Activated gamma-delta T cell treated with Interleukin-2 at 50 U/mL for 16 hours (primary cell): ENCODE data around the gene CORO2A.
"Not testable (repeated sequence)": the region's sequence is repeated elsewhere in the genome, so short reads cannot be mapped to it uniquely, and the experiment has no call there.

ENCODE experiments used
- DNase-seq: peaks from one replicate; pipeline ENCODE4 v3.0.0-alpha.2; 2020

Gene CORO2A

DNA sequence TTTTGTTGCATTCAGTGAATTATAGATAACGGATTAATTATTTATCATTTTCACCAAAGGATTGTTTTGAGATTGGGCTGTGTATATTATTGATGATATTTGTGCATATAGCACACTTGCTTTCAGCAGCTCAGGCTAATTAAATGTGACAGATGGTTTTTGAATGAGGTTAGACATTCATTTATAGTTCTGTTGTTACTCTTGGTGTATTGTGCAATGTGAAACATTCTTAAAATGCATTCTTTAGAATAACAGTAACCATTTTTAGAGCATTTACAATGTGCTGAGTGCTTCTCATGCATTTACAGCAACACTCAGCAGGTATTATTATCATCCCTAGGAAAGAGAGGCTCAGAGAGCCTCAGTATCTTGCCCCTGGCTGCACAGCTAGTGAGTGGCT, 112.1 kb downstream of the CORO2A start:
- DNase-seq = no peak

DNA sequence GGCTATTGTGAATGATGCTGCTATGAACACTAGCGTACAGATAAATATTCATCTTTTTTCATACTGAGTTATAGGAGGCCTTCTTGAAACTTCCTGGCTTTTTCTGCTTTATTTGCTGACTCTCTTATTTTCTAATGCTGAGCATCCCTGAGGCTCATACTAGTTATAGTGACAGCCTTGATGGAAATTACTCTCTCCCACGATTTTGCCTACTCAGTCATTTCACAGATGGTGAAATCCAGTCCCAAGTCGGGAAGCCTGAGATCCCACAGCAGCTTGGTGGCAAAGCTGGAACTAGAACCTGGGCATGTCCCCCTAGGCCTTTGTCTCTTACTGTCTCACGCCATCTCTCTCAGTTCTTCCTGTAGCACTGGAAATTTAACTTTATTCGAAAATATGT, 113.5 kb downstream of the CORO2A start:
- DNase-seq = no peak

DNA sequence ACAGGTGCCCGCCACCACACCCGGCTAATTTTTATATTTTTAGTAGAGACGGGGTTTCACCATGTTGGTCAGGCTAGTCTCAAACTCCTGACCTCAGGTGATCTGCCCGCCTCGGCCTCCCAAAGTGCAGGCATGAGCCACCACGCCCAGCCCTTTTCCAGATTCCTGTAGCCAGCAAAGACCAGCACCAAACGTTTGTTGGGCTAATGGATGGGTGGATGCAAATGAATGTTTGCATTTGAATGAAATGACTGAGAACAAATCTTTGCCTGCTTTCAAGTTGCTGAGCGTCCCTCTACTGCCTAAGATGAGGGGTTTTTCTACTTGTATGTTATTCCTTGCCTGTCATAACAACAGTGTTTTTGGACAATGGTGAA, 115.9 kb downstream of the CORO2A start:
- DNase-seq = not testable (repeated sequence)

DNA sequence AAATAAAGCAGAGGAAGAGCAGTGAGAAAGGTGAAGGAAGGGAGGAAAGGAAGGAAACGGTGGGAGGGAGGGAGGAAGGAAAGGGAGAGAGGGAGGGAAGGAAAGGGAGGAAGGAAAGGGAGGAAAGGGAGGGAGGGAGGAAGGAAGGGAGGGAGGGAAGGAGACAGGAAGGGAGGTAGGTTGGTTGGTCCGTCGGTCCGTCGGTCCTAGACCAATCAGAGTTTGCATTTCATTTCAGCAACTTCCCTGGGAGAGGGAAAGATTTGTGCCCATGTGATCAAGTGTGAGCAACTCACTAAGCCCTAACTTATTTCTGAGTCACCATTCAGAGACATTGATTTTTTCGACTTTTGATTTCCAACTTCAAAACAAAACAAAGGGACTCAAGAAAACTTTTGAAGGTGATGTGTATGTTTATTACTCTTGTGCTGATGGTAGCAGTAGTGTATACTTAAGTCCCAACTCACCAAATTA, 117.1 kb downstream of the CORO2A start:
- DNase-seq = no peak

DNA sequence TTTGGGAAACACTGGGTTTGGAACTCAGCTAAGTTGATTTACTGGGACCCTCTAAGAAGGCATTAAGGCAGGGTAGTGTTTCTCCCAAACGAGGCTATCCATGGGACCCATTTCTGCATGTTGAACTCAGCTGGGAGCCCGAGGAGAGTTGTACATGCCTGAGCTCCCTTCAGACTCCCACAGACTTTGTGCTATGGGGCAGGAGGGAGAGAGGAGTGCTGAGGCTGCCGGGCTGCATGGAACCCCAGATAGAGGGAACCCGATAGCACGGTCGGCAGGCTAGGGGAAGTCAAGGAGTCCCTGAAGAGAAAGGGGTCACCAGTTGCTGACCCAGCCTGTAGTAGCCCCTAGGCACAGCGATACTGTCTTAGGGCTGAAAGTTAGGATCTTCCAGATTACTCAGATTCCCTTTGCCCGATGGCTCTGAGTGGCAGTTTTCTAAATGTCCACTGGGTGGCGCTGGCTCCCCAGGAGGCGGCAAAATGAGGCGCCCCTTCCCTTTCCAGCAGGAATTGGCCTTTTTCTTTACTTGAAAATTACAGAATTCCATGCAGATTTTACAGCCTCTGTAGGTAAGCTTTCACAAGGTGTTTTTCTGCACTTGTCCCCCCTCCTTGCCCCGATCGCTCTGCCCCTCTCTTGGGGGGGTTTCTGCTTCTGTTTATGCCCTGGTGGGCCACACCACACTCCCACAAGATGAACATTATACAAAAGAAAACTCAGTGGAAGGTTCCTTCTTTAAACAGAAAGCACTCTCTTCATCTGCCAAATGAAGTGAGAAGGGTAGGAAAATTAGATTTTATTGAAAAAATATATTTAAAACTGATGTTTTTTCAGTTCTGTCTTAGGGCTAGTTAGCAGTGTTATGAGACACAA, 118.1 kb downstream of the CORO2A start:
- DNase-seq = peak; percentile 70

DNA sequence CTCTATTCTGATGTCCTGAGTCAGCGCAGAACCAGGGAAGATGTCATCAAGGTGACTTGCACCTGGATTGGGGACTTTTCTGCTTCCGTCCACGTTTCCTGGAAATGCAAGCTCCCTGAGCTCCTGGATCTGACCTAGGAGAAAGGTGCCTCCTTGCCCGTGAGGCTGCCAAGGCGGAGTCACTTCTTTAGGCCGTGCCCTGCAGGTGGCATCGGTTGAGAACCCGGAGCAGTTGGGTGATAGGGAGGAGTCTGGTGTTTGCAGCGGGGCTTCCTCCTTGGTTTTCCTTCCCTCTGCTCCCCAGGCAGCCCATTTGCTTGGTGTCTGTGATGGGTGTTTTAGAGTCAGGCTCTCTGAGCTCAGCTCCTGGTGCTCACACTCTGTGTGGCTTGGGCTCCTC, 120.7 kb downstream of the CORO2A start:
- DNase-seq = no peak
